Erythroblast (primary cell): Measurements from ENCODE around the gene STPG4.
"Not testable (repeated sequence)": the region's sequence is repeated elsewhere in the genome, so short reads cannot be mapped to it uniquely, and the experiment has no call there.

ENCODE experiments used
- GATA1 ChIP-seq: IDR thresholded peaks from 2 replicates; pipeline ENCODE4 v1.6.1; 2011; ENCODE audit warnings: low read depth, mild to moderate bottlenecking, control low read depth, low read length, moderate library complexity
- POLR2A ChIP-seq: IDR thresholded peaks from 2 replicates; pipeline ENCODE4 v1.6.1; 2011; ENCODE audit warnings: mild to moderate bottlenecking, low read length

GRCh38 chr2:47107201-47107600 lies 47.9 kb downstream of the STPG4 start:
- TF ChIP-seq POLR2A, GATA1: not testable (repeated sequence)
